ENCODE data around the gene KLF8.

KLF8 gene

DNA sequence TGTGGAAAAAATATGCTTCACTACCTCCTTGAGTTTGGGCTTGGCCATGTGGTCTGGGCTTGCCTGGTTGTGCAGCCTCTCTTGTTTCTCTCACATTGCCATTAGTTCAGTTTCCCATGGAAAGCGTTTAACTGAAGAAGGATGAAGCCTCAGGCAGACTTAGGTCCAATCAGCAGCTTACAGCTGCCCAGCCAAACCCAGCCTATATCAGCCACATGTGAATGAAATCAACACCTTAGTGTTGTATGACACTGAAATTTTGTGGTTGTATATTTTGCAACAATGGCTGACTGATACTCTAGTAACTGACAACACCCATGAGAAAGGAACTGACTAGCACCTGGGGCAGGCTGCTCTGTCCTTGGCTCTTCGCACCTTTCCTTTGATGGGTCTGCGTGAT lies 81.2 kb downstream of the KLF8 start:
- DNase-seq = no peak

- no peak for DNase-seq
These were observed 82.2 kb downstream of the KLF8 start for GRCh38 chrX:56314334-56314733.

DNA sequence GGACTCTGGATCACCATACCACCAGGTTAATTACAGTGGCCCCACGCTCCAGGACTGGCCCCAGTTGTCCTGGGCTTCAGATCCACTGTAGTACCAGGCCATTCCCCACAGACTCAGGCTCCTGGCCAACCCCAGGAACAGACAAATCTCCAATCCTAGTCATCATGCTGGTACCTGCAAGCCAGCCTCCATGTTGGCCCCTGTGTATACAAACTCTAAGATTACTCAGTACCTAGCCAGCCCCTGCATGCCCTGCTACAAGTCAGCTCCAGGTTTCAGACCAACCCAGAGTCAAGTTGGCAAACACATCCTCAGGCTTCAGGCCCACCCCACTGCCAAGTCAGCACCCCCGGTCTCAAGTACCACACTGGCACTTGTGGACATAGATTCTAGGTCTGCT lies 85.9 kb downstream of the KLF8 start:
- no peak for DNase-seq

- no peak for DNase-seq
These were observed 87.0 kb downstream of the KLF8 start for GRCh38 chrX:56319165-56319564.

All from activated gamma-delta T cell treated with Interleukin-2 at 50 U/mL for 16 hours (primary cell).